Kidney glomerular epithelial cell (primary cell): ENCODE measurements around the gene SLAMF9.

Experiments
- DNase-seq: peaks from one replicate; lab custom pipeline; 2025; lab: John Stamatoyannopoulos, UW

SLAMF9 gene

GRCh38 chr1:159945483-159946241 is 8.4 kb downstream of the SLAMF9 start, which contains the start of gene IGSF9:
IGSF9 (minus strand) TSS chr1:159945613; CDS start chr1:159943454, 2,159 bp downstream.
- peak; percentile 42 for DNase-seq

DNA sequence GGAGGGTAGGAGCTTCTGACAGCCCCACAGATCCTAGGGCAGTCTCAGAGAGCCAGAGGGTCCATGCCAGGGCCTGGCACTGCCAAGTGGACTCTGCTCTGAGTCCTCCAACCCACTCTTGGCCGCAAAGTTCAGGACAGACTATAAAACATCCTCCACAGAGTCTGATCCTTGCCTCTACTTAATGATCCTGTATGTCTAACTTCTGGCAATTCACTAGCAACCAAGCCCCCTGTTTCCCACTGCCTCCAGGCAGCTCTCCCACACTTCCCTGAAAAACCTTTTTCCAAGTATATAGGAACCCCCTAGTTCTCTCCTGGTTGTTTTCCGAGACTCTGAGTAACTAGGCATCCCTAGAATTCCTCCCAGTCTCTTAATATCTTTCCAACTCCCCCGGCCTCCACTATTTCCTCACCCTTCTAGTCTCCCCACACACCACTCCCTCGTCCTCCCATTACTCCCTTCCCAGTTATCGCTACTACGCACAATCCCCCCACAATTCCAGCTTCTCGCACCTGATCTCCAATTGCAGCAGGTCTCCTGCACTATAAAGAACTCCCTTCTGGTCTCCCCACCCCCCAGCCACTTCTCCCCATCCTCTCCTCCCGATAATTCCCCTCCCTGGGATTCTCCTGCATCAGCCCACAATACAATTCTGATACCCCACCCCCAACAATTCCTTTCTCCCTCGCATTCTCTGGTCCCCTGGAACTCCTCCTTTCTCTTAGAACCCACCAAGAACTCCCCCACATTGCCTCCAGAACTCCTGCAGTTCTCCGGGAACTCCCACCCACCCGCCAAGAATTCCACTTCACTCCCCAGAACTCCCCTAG is 9.2 kb downstream of the SLAMF9 start:
- DNase-seq, result no peak

DNA sequence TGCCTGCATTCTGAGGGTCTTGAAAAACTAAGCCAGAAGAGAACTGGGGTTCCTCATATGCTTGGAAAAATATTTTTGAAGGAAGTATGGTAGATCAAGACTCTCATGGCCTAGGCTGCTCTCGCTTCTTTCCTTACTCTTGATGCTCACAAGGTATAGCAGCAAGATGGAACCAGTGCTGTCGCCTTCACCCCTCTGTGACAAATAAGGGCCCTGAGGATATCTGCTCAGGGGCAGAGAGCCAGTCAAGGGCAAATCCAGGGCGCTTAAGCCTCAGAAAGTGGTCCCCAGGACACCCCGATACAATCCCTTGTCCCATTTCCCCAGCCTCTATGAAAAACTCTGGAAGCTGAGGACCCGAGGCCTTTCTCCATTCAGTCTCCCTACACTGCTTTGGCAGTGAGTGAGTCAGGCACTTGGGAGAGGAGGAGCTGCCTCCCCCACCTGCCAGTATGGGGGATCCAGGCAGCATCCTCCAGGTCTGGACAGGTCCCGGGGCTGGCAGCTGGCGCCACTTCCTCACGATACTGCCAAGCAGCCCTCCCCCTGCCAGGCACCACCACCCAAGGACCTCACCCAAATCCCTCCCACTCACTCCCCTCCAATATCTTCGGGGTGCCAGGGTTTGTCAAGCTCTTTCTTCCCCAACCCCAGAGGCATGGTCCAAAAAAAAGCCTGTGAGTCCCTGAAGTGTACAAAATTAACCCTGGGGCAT is 10.0 kb downstream of the SLAMF9 start:
- DNase-seq, result no peak

DNA sequence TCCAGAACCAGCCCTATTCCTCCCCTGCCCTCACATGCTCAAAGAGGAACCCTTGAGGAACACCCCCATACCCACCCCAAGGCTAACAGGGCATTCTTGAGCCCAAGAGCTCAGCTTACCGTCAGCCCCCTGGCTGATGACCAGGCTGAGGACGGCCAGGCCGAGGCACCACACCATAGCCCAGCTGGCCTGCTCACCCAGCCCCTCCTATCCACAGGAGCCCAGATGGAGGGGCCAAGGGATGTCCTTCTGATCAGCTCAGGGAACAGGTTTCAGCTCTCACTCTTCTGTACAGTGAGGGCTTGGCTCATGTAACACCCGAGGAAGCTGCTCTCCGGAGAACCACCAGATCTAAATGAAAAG is 10.8 kb downstream of the SLAMF9 start:
- no peak for DNase-seq

DNA sequence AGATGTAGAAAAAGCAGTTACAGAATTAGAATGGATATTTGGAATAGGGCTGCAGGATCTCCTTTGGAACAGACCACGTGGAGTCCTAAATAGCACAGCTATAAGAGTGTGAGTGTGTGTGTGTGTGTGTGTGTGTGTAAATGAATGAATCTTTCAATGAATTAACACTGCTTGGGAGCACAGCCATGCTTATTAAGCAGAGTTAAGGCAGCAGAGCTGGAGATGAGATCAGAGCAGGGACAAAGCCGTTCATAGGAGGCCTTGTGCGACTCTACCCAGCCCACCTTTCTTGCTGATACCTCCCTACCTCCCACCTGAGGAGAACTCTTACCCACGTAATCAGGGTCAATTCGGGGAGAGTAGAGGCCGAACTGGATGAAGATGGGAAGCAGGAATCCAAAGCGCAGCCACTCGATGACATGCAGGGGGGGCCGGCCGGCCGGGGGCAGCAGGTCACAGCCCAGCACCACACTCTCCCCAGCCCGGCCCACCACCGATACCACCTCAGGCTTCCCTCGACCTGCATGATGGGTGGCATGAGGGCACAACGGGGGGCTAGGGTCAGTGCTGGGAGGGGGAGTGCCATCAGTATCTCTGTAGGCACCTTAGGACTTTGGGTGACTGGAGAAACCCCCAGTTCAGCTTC is 11.3 kb downstream of the SLAMF9 start:
- DNase-seq, result no peak

DNA sequence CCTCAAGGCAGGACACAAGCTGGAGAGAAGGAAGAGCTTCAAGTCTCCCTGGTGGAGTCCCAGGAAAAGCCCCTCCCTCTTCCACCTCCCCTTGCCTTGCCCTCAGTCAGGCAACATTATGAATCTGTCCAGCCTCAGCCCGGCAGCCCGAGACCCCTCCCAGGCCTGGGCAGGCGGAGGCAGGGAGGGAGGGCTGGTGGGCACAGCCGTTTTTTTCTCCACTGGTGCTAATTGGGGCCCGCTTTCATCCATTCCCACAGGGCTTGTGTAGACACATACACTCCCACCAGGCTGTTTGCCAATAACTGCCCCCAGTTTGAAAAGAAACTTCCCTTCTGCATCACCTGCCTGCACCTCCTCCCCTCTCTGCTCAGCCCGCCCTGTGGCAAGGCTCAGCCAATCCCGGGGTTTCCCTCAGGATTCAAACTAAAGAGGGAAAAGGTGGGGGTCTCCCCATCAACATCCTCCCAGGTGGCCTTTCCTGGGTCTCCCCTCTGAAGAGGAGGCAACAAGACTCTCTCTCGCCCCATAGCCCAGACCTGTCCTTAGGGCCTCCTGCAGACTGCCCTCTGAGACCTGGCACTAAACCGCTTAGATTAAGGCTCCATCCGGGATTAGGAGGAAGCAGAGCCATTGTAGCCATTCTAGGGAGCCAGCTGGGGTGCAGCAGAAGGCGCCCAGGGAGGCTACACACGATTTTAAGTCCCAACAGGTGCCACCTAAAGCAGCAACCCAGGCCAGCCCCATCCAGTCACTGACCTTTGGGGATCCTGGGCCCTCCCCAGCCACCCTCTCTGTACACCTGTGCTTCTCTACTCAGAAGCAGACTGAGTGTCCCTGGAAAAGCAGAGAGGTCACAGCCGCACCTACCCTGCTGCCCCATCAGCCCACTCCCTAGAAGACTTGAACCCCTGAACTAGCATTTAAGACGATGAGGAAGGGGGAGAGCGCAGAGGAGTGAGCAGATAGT is 12.2 kb downstream of the SLAMF9 start:
- no peak for DNase-seq

- DNase-seq, result no peak
These were observed 12.9 kb downstream of the SLAMF9 start for GRCh38 chr1:159941141-159941540.

- DNase-seq, result no peak
These were observed 13.9 kb downstream of the SLAMF9 start for GRCh38 chr1:159940006-159940620.

DNA sequence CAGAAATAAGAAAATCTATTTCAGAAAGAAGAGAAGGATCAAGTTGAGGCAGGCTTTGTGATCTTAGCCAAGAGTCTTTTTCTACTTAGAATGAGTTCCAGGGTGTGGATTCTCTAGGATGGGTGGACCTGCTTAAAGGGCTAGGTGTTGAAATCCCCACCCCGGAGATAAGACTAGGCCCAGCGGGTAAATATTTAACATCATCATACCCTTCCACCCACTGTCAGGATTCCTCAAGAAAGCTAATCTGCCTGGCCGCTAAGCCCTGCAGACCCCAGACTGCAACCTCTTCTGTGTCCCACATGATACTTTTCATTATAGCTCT is 14.4 kb downstream of the SLAMF9 start:
- no peak for DNase-seq

DNA sequence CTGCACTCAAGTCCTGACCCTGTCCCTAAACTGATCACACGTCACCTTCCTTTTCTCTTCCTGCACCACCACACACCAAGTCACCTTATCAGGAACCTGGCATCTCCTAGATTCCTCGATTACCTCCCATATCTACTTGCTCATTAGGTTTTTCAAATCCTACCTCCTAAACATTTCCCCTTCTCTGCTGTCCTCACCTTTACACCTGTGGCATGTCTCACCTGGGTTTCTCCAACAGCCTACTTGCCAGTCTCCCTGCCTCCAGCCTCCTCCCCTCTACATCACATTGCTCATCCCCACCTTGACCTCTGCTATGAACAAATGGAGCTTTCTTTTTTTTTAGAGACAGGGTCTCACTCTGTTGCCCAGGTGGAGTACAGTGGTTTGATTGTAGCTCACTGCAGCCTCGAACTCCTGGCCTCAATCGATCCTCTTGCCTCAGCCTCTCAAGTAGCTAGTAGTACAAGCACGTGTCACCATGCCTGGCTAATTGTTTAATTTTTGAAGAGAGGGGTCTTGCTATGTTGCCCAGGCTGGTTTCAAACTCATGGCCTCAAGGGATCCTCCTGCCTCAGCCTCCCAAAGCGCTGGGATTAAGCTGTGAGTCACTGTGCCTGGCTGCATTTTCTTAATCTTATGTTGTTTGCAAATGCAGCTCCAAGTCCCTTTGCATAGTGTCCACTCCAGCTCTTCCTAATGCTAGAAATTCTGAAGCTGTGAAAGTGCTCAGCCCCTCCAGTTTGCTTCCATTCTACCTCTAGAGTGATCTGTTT is 14.9 kb downstream of the SLAMF9 start:
- DNase-seq, result no peak

- no peak for DNase-seq
These were observed 15.7 kb downstream of the SLAMF9 start for GRCh38 chr1:159938211-159938852.

DNA sequence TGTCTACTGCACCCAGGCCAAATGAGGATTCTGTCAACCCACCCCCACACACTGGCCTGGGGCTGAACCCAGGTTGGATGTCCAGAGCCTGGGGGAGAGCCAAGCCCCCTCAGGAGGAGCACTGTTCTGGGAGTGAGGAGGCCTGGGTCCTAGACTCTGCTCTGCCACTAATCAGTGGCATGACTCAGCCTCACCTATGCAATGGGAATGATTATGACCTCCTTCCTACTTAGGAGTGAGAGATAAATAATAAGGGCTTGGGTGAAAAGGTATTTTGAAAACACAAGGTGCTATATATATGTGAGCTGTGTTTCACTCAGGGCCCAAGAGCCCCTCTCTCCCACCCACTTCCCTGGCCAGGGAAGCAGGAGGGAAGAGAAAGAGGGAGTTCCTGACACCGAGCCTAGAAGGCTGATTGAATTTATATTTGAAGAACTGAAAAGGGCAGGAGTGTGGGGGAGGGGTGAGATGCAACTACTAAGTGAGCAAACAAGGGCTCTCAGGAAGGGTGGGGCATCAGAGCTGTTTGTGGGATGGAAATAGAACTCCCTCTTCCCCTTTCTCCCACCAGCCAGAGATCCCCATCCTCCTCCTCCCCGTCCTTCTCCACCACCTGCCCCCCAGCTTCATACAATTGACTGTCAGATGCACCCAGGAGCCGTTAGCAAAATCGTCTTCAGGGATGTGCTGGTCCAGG is 16.8 kb downstream of the SLAMF9 start:
- DNase-seq, result no peak

GRCh38 chr1:159936273-159936904 is 17.6 kb downstream of the SLAMF9 start:
- DNase-seq, result no peak

DNA sequence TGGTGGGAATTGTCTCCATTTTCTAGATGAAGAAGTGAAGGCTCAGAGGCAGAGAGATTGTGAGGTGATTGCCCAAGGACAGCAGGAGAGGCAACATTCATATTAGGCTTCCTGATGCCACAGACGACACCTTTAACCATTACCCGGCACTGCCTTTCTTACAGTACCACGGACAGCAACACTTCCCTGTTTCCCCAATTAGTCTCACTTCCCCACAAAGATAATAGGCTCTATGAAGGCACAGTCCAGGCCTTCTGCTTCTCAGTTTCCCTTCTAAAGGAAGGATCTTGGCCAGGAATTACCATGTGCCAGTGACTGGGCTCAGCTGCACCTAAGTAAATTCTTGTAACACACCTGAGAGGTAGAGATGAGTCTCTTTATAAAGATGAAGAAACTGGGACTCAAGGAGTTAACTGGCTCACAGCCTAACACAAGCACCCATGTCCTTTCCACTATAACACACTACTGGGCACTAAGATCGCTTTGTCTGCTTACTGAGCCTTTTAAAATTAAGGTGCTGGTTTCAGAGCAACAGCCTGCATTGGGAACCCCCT is 18.2 kb downstream of the SLAMF9 start:
- DNase-seq, result no peak

DNA sequence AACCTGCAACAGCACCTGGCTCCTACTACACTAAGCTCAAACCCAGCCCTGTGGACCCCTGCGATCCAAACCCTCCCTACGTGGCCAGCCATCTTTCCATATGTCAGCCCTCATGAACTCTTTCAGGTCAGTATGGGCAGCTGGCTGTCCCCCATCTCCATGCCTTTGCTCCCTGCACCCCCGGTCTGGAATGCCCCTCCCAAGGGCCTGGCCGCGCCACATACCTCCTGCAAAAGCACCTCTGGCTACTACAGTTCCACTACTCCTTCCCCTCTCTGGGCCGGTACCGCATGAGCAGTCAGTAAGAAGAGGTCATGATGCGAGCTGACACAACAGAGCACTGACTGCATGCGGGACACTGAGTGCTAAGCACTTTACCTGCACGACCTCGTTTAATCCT is 18.7 kb downstream of the SLAMF9 start:
- DNase-seq, result no peak

- no peak for DNase-seq
These were observed 19.6 kb downstream of the SLAMF9 start for GRCh38 chr1:159934136-159935039.

DNA sequence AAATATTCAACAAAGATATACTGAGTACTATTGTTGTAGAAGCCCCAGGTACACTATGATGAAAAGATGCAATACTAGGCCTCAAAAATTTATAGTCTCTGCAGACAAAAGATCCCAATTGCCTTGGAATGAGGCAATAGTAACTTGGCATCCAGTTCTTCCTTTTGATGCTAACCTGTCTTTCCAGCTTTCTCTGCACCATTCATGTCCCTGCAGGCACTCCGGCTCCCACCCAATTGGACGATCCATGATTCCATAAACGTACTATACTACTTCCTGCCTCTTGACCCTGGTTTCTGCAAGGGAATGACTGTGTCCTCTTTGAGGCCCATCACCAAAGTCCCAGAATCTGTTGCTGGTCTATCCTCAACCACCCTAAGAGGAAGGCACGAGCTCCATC is 20.7 kb downstream of the SLAMF9 start:
- no peak for DNase-seq
